ENCODE data around the gene TADA2A.

DNA sequence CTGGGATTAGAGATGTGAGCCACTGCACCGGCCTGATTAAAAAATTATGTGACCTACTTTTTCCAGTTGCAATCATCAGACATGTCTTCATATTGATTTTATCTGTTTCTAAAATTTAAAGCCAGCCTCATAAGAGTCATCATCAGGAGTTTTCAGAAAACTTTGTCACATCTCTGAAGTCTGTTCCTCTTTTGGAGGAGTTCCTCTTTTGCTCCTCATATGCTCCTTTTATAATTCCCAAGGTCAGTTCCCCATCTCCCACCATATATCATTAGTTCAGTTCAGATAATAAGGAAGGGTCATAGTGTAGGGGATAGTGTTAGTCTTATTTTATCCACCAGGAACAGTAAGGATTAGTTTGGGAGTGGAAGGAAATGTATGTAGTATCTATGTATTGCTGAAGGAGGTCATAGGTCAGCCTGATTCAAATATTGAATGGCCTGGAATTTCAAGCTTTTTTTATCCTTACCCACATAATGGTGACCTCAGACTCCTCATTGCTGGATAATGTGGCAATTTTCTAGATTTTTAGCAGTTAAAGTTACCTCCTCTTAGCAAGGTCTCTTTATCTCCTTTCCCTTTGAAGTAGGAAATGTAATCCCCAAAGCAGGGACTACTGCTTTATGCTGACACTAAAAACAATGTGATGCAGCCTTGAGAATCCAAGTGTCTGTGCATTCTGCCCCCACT lies 69.2 kb downstream of the TADA2A start:
- TF ChIP-seq POLR2AphosphoS5 (IDR thresholded peaks at IDR 0.05) (no peak), EP300 (IDR thresholded peaks at IDR 0.05) (no peak)
- TF ChIP-seq, protein P1, sequence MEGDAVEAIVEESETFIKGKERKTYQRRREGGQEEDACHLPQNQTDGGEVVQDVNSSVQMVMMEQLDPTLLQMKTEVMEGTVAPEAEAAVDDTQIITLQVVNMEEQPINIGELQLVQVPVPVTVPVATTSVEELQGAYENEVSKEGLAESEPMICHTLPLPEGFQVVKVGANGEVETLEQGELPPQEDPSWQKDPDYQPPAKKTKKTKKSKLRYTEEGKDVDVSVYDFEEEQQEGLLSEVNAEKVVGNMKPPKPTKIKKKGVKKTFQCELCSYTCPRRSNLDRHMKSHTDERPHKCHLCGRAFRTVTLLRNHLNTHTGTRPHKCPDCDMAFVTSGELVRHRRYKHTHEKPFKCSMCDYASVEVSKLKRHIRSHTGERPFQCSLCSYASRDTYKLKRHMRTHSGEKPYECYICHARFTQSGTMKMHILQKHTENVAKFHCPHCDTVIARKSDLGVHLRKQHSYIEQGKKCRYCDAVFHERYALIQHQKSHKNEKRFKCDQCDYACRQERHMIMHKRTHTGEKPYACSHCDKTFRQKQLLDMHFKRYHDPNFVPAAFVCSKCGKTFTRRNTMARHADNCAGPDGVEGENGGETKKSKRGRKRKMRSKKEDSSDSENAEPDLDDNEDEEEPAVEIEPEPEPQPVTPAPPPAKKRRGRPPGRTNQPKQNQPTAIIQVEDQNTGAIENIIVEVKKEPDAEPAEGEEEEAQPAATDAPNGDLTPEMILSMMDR (IDR thresholded peaks at IDR 0.05): no peak

Measured in esophagus muscularis mucosa (tissue), 4 donors.